Loucy (cell line): Measurements from ENCODE around the gene AMELY.

ENCODE experiments used
- H2AFZ ChIP-seq: fragments of 200-600 bp; sonication (generic); 2 replicates; pipeline ENCODE4 v1.6.0; 2016; ENCODE audit warnings: antibody characterized with exemption, mild to moderate bottlenecking, low read length, moderate library complexity
- H3F3A ChIP-seq: fragments of 200-600 bp; 2 replicates; pipeline ENCODE4 v1.6.0; 2016; ENCODE audit warnings: antibody characterized with exemption, low read depth, mild to moderate bottlenecking
- H3K27me3 ChIP-seq: fragments of 200-600 bp; sonication (generic); 2 replicates; pipeline ENCODE4 v1.6.1; 2014; ENCODE audit warnings: low read length, mild to moderate bottlenecking; ENCODE audit not compliant: insufficient read depth, poor library complexity, severe bottlenecking
- H3K36me3 ChIP-seq: fragments of 200-600 bp; sonication (generic); 2 replicates; pipeline ENCODE4 v1.6.1; 2016; ENCODE audit warnings: low read length; ENCODE audit not compliant: insufficient read depth
- H3K4me1 ChIP-seq: fragments of 200-600 bp; sonication (generic); 2 replicates; pipeline ENCODE4 v1.5.1; 2014; ENCODE audit warnings: low read length, mild to moderate bottlenecking; ENCODE audit not compliant: insufficient read depth, poor library complexity, severe bottlenecking
- H3K4me2 ChIP-seq: fragments of 200-600 bp; sonication (generic); 2 replicates; pipeline ENCODE4 v1.6.0; 2014; ENCODE audit warnings: antibody characterized with exemption, low read length, low read depth, mild to moderate bottlenecking; ENCODE audit not compliant: poor library complexity, severe bottlenecking
- H3K4me3 ChIP-seq: fragments of 200-600 bp; sonication (generic); 2 replicates; pipeline ENCODE4 v1.5.1; 2014; ENCODE audit warnings: low read length, mild to moderate bottlenecking, mixed read lengths; ENCODE audit not compliant: poor library complexity, severe bottlenecking
- H3K79me2 ChIP-seq: fragments of 200-600 bp; sonication (generic); 2 replicates; pipeline ENCODE4 v1.6.1; 2014; ENCODE audit warnings: low read length; ENCODE audit not compliant: insufficient read depth
- H3K9ac ChIP-seq: fragments of 200-600 bp; sonication (generic); 2 replicates; pipeline ENCODE4 v1.6.0; 2014; ENCODE audit warnings: mild to moderate bottlenecking, low read depth, low read length, moderate library complexity; ENCODE audit not compliant: poor library complexity, severe bottlenecking
- H3K9me2 ChIP-seq: fragments of 200-600 bp; sonication (generic); replicated peaks from 2 replicates; pipeline ENCODE4 v1.6.1; 2016; ENCODE audit warnings: low read depth, low read length, mixed read lengths
- H3K9me3 ChIP-seq: fragments of 200-600 bp; sonication (generic); 2 replicates; pipeline ENCODE4 v1.6.1; 2014; ENCODE audit warnings: mild to moderate bottlenecking, antibody characterized with exemption, low read length, low read depth; ENCODE audit not compliant: insufficient read depth
- H4K20me1 ChIP-seq: fragments of 200-600 bp; sonication (generic); 2 replicates; pipeline ENCODE4 v1.6.0; 2014; ENCODE audit warnings: antibody characterized with exemption, low read length, mild to moderate bottlenecking; ENCODE audit not compliant: insufficient read depth, poor library complexity, severe bottlenecking
- CTCF ChIP-seq: fragments of 200-600 bp; sonication (generic); conservative IDR thresholded peaks from 2 replicates; pipeline ENCODE4 v1.5.1; 2014; ENCODE audit warnings: mild to moderate bottlenecking, antibody characterized with exemption, low read length
- EZH2phosphoT487 ChIP-seq: fragments of 200-600 bp; IDR thresholded peaks from 2 replicates; pipeline ENCODE4 v1.6.1; 2018; ENCODE audit warnings: antibody characterized with exemption, mild to moderate bottlenecking, moderate library complexity, borderline replicate concordance

The AMELY gene

DNA sequence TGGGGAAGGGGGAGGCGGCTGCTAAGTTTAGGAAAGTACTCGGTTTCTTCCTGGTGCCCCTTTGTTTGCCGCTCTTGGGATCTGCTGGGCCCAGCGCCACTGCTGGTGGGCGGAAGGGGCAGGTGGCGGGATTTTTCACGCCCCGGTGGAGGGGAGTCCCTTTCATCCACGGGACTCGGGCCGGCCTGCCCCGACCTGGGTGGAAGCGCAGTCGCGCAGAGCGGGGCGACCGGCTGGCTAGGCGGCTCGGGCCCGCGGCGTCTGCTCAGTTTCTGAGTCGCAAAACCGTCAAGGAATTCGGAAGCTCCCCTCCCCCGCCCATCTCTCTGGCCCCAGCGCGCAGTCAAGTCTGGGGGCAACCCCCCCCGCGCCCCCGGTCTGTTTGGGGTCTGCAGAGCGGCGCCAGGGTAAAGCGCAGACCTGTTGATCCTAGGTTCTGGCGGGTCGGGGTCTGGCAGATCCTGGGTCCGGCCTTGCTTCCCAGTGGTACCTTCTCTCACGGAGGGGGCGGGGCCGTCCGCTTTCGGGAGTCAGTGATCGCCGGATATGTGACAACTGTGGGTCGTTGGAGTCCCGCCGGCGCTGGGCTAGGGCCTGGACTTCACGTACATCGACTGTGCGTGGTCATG lies at the start of gene AMELY:
TSS of gene AMELY (minus strand) at position 500 of the 629 bp plus-strand sequence. CDS start 39,144 bp downstream, outside the sequence.
- Histone ChIP-seq H2AFZ (no peak within 1 kb of the TSS), H3K9me3 (no peaks in the 10 kb centered on the region), H3K36me3 (no peaks in the 10 kb centered on the region), H4K20me1 (no peaks in the 10 kb centered on the region), H3K4me1 (no peaks in the 10 kb centered on the region), H3K79me2 (no peaks in the 10 kb centered on the region), H3K9me2 (no peaks in the 10 kb centered on the region), H3K4me3 (no peak within 1 kb of the TSS), H3K9ac (no peak within 1 kb of the TSS), H3K4me2 (no peak within 1 kb of the TSS), H3K27me3 (no peaks in the 10 kb centered on the region), H3F3A (no peaks in the 10 kb centered on the region)
- no peak for TF ChIP-seq CTCF
- no peak for TF ChIP-seq EZH2phosphoT487

DNA sequence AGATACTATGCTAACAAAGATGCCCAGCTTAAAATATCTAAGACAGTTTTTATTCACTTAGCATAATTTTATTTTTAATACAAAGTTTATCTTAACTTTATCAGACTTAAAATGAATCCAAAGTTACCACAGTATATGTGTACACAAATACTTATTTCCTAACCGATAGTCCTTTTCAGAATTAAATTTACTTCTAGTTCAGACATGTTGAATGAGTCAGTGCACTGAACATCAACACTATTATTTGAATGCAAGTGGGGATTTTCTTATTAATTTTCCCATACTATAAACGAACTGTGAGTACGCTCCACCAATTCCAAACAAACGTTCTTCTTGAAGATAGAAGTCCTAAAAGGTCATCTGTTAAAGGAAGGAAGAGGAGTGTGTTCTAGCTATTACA lies 38.4 kb upstream of the AMELY start:
- no peak overlapping the region for H3K4me3 ChIP-seq
- no peaks in the 10 kb centered on the region for H3K9me3 ChIP-seq
- no peak overlapping the region for H3K4me2 ChIP-seq
- TF ChIP-seq CTCF (no peak), EZH2phosphoT487 (no peak)
- H3K79me2 ChIP-seq, result no peaks in the 10 kb centered on the region
- H4K20me1 ChIP-seq, result no peaks in the 10 kb centered on the region
- no peaks in the 10 kb centered on the region for H3K27me3 ChIP-seq
- no peaks in the 10 kb centered on the region for H3K4me1 ChIP-seq
- H3K9me2 ChIP-seq, result no peaks in the 10 kb centered on the region
- H3F3A ChIP-seq, result no peaks in the 10 kb centered on the region
- H3K36me3 ChIP-seq, result no peaks in the 10 kb centered on the region
- no peak overlapping the region for H3K9ac ChIP-seq
- H2AFZ ChIP-seq, result no peak overlapping the region

DNA sequence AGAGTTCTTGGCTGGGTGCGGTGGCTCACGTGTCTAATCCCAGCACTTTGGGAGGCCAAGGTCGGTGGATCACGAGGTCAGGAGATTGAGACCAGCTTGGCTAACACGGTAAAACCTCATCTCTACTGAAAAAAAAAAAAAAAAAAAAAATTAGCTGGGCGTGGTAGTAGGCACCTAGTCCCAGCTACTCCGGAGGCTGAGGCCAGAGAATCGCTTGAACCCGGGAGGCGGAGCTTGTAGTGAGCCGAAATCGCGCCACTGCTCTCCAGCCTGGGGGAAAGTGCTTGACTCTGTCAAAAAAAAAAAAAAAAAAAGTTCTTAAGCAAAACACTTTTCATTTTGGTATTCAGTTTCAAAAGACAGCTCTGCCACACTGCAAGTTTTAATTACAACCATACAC lies 36.8 kb upstream of the AMELY start:
- TF ChIP-seq EZH2phosphoT487 (no peak), CTCF (no peak)
- Histone ChIP-seq H3K36me3 (no peaks in the 10 kb centered on the region), H2AFZ (no peak overlapping the region), H3K9me2 (no peaks in the 10 kb centered on the region), H3K9me3 (no peaks in the 10 kb centered on the region), H3K4me3 (no peak overlapping the region), H3K9ac (no peak overlapping the region), H3K27me3 (no peaks in the 10 kb centered on the region), H3K4me1 (no peaks in the 10 kb centered on the region), H3K4me2 (no peak overlapping the region), H3K79me2 (no peaks in the 10 kb centered on the region), H4K20me1 (no peaks in the 10 kb centered on the region), H3F3A (no peaks in the 10 kb centered on the region)
